Measurements from ENCODE around the gene GPX1.

Gene GPX1

GRCh38 chr3:49311283-49311682 lies 46.9 kb downstream of the GPX1 start:
- Histone ChIP-seq H3K4me2 (ENCODE audit: low read length) (no peak overlapping the region), H3K79me2 (peaks cover 14% of the 10 kb centered on the region), H3K4me1 (no peaks in the 10 kb centered on the region), H3K27me3 (ENCODE audit: control insufficient read depth, insufficient read depth, low read length) (no peaks in the 10 kb centered on the region), H3K4me3 (ENCODE audit: low read depth, low read length) (no peak overlapping the region), H3K27ac (no peak overlapping the region), H2AFZ (no peak overlapping the region), H3K9me3 (ENCODE audit: control insufficient read depth, low read length) (no peaks in the 10 kb centered on the region), H3K36me3 (ENCODE audit: control insufficient read depth, insufficient read depth, low read length) (no peaks in the 10 kb centered on the region), H3K9ac (no peak overlapping the region)
- no peak for TF ChIP-seq CTCF (IDR thresholded peaks at IDR 0.05)

GRCh38 chr3:49310677-49311076 lies 47.5 kb downstream of the GPX1 start:
- no peaks in the 10 kb centered on the region for H3K36me3 ChIP-seq (ENCODE audit: control insufficient read depth, insufficient read depth, low read length)
- no peak overlapping the region for H3K4me2 ChIP-seq (ENCODE audit: low read length)
- no peak overlapping the region for H3K27ac ChIP-seq
- no peaks in the 10 kb centered on the region for H3K9me3 ChIP-seq (ENCODE audit: control insufficient read depth, low read length)
- no peaks in the 10 kb centered on the region for H3K4me1 ChIP-seq
- H3K4me3 ChIP-seq (ENCODE audit: low read depth, low read length) = no peak overlapping the region
- no peaks in the 10 kb centered on the region for H3K27me3 ChIP-seq (ENCODE audit: control insufficient read depth, insufficient read depth, low read length)
- H3K9ac ChIP-seq = no peak overlapping the region
- H3K79me2 ChIP-seq = peaks cover 14% of the 10 kb centered on the region
- no peak for TF ChIP-seq CTCF (IDR thresholded peaks at IDR 0.05)
- H2AFZ ChIP-seq = no peak overlapping the region

Data from parathyroid adenoma (tissue), 2 donors.